Gastroesophageal sphincter (tissue), 3 donors: ENCODE measurements around the gene TXK.

Source experiments
- POLR2A ChIP-seq, 2 donors: fragments of 450-650 bp; IDR thresholded peaks; one replicate each; pipeline ENCODE4 v1.6.1; 2017; ENCODE audit warnings: antibody characterized with exemption in 2 of 2, mild to moderate bottlenecking in 2 of 2, moderate library complexity in 1 of 2
- POLR2AphosphoS5 ChIP-seq: sonication (generic); formaldehyde crosslinking; IDR thresholded peaks from one replicate; pipeline ENCODE4 v1.6.1; 2017; ENCODE audit warnings: antibody characterized with exemption
- TF ChIP-seq, protein P1 (sequence below), 4 experiments: fragments of 200-600 bp in 2 of 4; fragments of 450-650 bp in 2 of 4; sonication (generic) in 1 of 4; IDR thresholded peaks; one replicate each; pipeline ENCODE4 v1.5.1; 2017 to 2019; ENCODE audit warnings: antibody characterized with exemption in 4 of 4, mild to moderate bottlenecking in 2 of 4, moderate library complexity in 2 of 4

DNA sequence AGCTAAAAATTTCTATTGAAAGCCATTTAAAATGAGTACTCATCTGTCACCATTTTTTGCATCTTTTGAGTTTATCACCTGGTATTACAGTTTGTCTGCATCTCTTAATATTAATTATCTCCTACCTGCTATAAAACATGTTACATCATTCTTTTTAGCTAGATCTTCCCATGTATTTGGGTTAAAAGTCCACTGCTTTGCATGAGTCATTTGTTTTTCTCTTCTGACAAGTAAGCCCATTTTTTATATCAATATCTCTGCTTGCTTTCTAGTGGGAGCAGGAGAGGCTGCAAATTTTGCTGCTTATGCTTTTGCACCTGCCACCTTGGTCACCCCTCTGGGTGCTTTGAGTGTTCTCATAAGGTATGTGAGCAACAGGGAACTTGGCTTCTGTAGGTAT is 101.3 kb downstream of the TXK start:
- TF ChIP-seq, protein P1, sequence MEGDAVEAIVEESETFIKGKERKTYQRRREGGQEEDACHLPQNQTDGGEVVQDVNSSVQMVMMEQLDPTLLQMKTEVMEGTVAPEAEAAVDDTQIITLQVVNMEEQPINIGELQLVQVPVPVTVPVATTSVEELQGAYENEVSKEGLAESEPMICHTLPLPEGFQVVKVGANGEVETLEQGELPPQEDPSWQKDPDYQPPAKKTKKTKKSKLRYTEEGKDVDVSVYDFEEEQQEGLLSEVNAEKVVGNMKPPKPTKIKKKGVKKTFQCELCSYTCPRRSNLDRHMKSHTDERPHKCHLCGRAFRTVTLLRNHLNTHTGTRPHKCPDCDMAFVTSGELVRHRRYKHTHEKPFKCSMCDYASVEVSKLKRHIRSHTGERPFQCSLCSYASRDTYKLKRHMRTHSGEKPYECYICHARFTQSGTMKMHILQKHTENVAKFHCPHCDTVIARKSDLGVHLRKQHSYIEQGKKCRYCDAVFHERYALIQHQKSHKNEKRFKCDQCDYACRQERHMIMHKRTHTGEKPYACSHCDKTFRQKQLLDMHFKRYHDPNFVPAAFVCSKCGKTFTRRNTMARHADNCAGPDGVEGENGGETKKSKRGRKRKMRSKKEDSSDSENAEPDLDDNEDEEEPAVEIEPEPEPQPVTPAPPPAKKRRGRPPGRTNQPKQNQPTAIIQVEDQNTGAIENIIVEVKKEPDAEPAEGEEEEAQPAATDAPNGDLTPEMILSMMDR (IDR thresholded peaks at IDR 0.05), result no peak
- TF ChIP-seq POLR2AphosphoS5 (no peak), POLR2A (IDR thresholded peaks at IDR 0.05) (no peak)
